Neural progenitor cell (in vitro differentiated cells): ENCODE data around the gene EYA3. TPM values are rescaled to one million over a fixed set of nuclear protein-coding genes. Genes with fewer than 3 reads are reported as not detected.

Experiments
- DNase-seq: peaks from one replicate; pipeline ENCODE4 v3.0.0-alpha.2; 2016; ENCODE audit warnings: low spot score
- H2AFZ ChIP-seq: fragments of 200-600 bp; sonication (generic); replicated peaks from 2 replicates; pipeline ENCODE4 v1.6.1; 2016; ENCODE audit warnings: antibody characterized with exemption
- H3F3A ChIP-seq: fragments of 200-600 bp; sonication (generic); 2 replicates; pipeline ENCODE4 v1.6.1; 2016; ENCODE audit warnings: antibody characterized with exemption, low read depth
- H3K27ac ChIP-seq: fragments of 200-600 bp; sonication (generic); 2 replicates; pipeline ENCODE4 v1.5.1; 2016; ENCODE audit warnings: mild to moderate bottlenecking
- H3K27me3 ChIP-seq: fragments of 200-600 bp; sonication (generic); 2 replicates; pipeline ENCODE4 v1.6.1; 2016; ENCODE audit warnings: mild to moderate bottlenecking, moderate library complexity
- H3K36me3 ChIP-seq: fragments of 200-600 bp; sonication (generic); 2 replicates; pipeline ENCODE4 v1.5.1; 2016
- H3K4me1 ChIP-seq: fragments of 200-600 bp; sonication (generic); 2 replicates; pipeline ENCODE4 v1.6.1; 2016; ENCODE audit warnings: mixed run types
- H3K4me2 ChIP-seq: fragments of 200-600 bp; sonication (generic); 2 replicates; pipeline ENCODE4 v1.6.1; 2016
- H3K4me3 ChIP-seq: fragments of 200-600 bp; sonication (generic); 2 replicates; pipeline ENCODE4 v1.5.1; 2016
- H3K79me2 ChIP-seq: fragments of 200-600 bp; sonication (generic); 2 replicates; pipeline ENCODE4 v1.6.1; 2016; ENCODE audit warnings: low read depth
- H3K9ac ChIP-seq: fragments of 200-600 bp; sonication (generic); 2 replicates; pipeline ENCODE4 v1.6.1; 2016
- H3K9me3 ChIP-seq: fragments of 200-600 bp; sonication (generic); 2 replicates; pipeline ENCODE4 v1.5.1; 2016; ENCODE audit warnings: low read depth
- H4K20me1 ChIP-seq: fragments of 200-600 bp; sonication (generic); 2 replicates; pipeline ENCODE4 v1.6.1; 2016; ENCODE audit warnings: low read depth
- H3K27ac Mint-ChIP-seq: 3 replicates; pipeline ENCODE4 v1.8.0; 2021; ENCODE audit warnings: mixed read lengths
- H3K27me3 Mint-ChIP-seq: 2 replicates; pipeline ENCODE4 v1.8.0; 2022; ENCODE audit warnings: low read depth, mild to moderate bottlenecking, inconsistent platforms, moderate library complexity, mixed read lengths; ENCODE audit not compliant: insufficient read depth
- H3K36me3 Mint-ChIP-seq: 3 replicates; pipeline ENCODE4 v1.8.0; 2021; ENCODE audit warnings: mixed read lengths
- H3K4me1 Mint-ChIP-seq: 3 replicates; pipeline ENCODE4 v1.8.0; 2021; ENCODE audit warnings: mixed read lengths
- H3K4me3 Mint-ChIP-seq: 3 replicates; pipeline ENCODE4 v1.8.0; 2021; ENCODE audit warnings: mild to moderate bottlenecking, moderate library complexity, mixed read lengths
- H3K9me3 Mint-ChIP-seq: 3 replicates; pipeline ENCODE4 v1.8.0; 2020; ENCODE audit warnings: mixed read lengths
- CTCF ChIP-seq: fragments of 200-600 bp; sonication (generic); IDR thresholded peaks from 2 replicates; pipeline ENCODE4 v1.5.1; 2017; ENCODE audit warnings: antibody characterized with exemption, mild to moderate bottlenecking
- EZH2 ChIP-seq: fragments of 200-600 bp; sonication (generic); IDR thresholded peaks from 2 replicates; pipeline ENCODE4 v1.6.1; 2017; ENCODE audit warnings: antibody characterized with exemption, mild to moderate bottlenecking, moderate library complexity
- EZH2phosphoT487 ChIP-seq: fragments of 200-600 bp; sonication (generic); IDR thresholded peaks from 2 replicates; pipeline ENCODE4 v1.6.1; 2017; ENCODE audit warnings: antibody characterized with exemption
- total RNA-seq: library from RNA; depleted of rRNA; stranded (reverse); fragments of >200 nt; gene quantifications from 2 replicates; pipeline ENCODE4 v1.2.3, GENCODE V29; 2015; ENCODE audit warnings: low replicate concordance

EYA3 gene
- total RNA-seq, 1 donor from 2014 or later = 32.9 TPM

GRCh38 chr1:27940297-27940696 lies 148.1 kb downstream of the EYA3 start:
- no peaks in the 10 kb centered on the region for H4K20me1 ChIP-seq
- H3K27me3 ChIP-seq = peaks cover 12% of the 10 kb centered on the region
- no peak overlapping the region for H3K4me3 Mint-ChIP-seq
- peaks cover 13% of the 10 kb centered on the region for H3K27me3 Mint-ChIP-seq
- no peak overlapping the region for H3K4me2 ChIP-seq
- no peaks in the 10 kb centered on the region for H3K36me3 ChIP-seq
- no peaks in the 10 kb centered on the region for H3K79me2 ChIP-seq
- H3K27ac Mint-ChIP-seq = no peak overlapping the region
- no peak overlapping the region for H3K27ac ChIP-seq
- H3K4me1 ChIP-seq = peaks cover 16% of the 10 kb centered on the region
- H3K4me1 Mint-ChIP-seq = peaks cover 7% of the 10 kb centered on the region
- no peaks in the 10 kb centered on the region for H3K36me3 Mint-ChIP-seq
- no peaks in the 10 kb centered on the region for H3K9me3 Mint-ChIP-seq
- no peak overlapping the region for H3K9ac ChIP-seq
- TF ChIP-seq CTCF (peak; percentile 53), EZH2phosphoT487 (no peak)
- DNase-seq = peak; percentile 63
- no peak overlapping the region for H3K4me3 ChIP-seq
- H3F3A ChIP-seq = peaks cover 21% of the 10 kb centered on the region
- no peaks in the 10 kb centered on the region for H3K9me3 ChIP-seq
- no peak overlapping the region for H2AFZ ChIP-seq

GRCh38 chr1:27938488-27938887 lies 149.9 kb downstream of the EYA3 start:
- peaks cover 14% of the 10 kb centered on the region for H3K27me3 ChIP-seq
- no peak overlapping the region for H3K9ac ChIP-seq
- H3K27ac Mint-ChIP-seq = no peak overlapping the region
- DNase-seq = no peak
- no peaks in the 10 kb centered on the region for H3K9me3 Mint-ChIP-seq
- H3K4me3 Mint-ChIP-seq = no peak overlapping the region
- H4K20me1 ChIP-seq = no peaks in the 10 kb centered on the region
- no peak overlapping the region for H3K4me3 ChIP-seq
- H3K4me1 Mint-ChIP-seq = peaks cover 16% of the 10 kb centered on the region
- H3K36me3 ChIP-seq = no peaks in the 10 kb centered on the region
- H3K27ac ChIP-seq = no peak overlapping the region
- H3K4me1 ChIP-seq = peaks cover 23% of the 10 kb centered on the region
- H3F3A ChIP-seq = peaks cover 29% of the 10 kb centered on the region
- H3K27me3 Mint-ChIP-seq = peaks cover 19% of the 10 kb centered on the region
- no peak overlapping the region for H2AFZ ChIP-seq
- TF ChIP-seq CTCF = no peak
- TF ChIP-seq EZH2 = no peak
- no peak for TF ChIP-seq EZH2phosphoT487
- H3K4me2 ChIP-seq = no peak overlapping the region
- no peaks in the 10 kb centered on the region for H3K36me3 Mint-ChIP-seq
- no peaks in the 10 kb centered on the region for H3K9me3 ChIP-seq
- H3K79me2 ChIP-seq = no peaks in the 10 kb centered on the region

GRCh38 chr1:27937524-27937836 lies 150.9 kb downstream of the EYA3 start:
- no peak overlapping the region for H3K4me3 Mint-ChIP-seq
- H3K9me3 ChIP-seq = no peaks in the 10 kb centered on the region
- peaks cover 29% of the 10 kb centered on the region for H3F3A ChIP-seq
- peaks cover 14% of the 10 kb centered on the region for H3K27me3 ChIP-seq
- peaks cover 23% of the 10 kb centered on the region for H3K4me1 ChIP-seq
- peak overlapping the region; percentile 49 for H3K4me2 ChIP-seq
- H2AFZ ChIP-seq = no peak overlapping the region
- H3K79me2 ChIP-seq = no peaks in the 10 kb centered on the region
- no peak overlapping the region for H3K4me3 ChIP-seq
- no peaks in the 10 kb centered on the region for H3K36me3 ChIP-seq
- H4K20me1 ChIP-seq = no peaks in the 10 kb centered on the region
- H3K9me3 Mint-ChIP-seq = no peaks in the 10 kb centered on the region
- H3K36me3 Mint-ChIP-seq = no peaks in the 10 kb centered on the region
- no peak overlapping the region for H3K9ac ChIP-seq
- H3K4me1 Mint-ChIP-seq = peaks cover 13% of the 10 kb centered on the region
- H3K27ac ChIP-seq = no peak overlapping the region
- TF ChIP-seq EZH2 (no peak), CTCF (no peak), EZH2phosphoT487 (no peak)
- no peak overlapping the region for H3K27ac Mint-ChIP-seq
- H3K27me3 Mint-ChIP-seq = peaks cover 17% of the 10 kb centered on the region
- no peak for DNase-seq

- Histone ChIP-seq H3K79me2 (no peaks in the 10 kb centered on the region), H3K9ac (no peak overlapping the region), H3K36me3 (no peaks in the 10 kb centered on the region), H3K27ac (no peak overlapping the region), H2AFZ (no peak overlapping the region), H3K4me3 (no peak overlapping the region), H3F3A (peaks cover 29% of the 10 kb centered on the region), H4K20me1 (no peaks in the 10 kb centered on the region), H3K4me1 (peaks cover 23% of the 10 kb centered on the region), H3K27me3 (peaks cover 14% of the 10 kb centered on the region), H3K9me3 (no peaks in the 10 kb centered on the region), H3K4me2 (no peak overlapping the region)
- Mint-ChIP-seq H3K27me3 (peaks cover 19% of the 10 kb centered on the region), H3K9me3 (no peaks in the 10 kb centered on the region), H3K4me3 (no peak overlapping the region), H3K27ac (no peak overlapping the region), H3K4me1 (peaks cover 13% of the 10 kb centered on the region), H3K36me3 (no peaks in the 10 kb centered on the region)
- no peak for DNase-seq
- TF ChIP-seq CTCF (no peak), EZH2phosphoT487 (peak; percentile 9)
Measured at GRCh38 chr1:27936370-27936769, 152.0 kb downstream of the EYA3 start.
